Breast epithelium (tissue), 4 donors: ENCODE measurements around the gene SUCO. TPM values are rescaled to one million over a fixed set of nuclear protein-coding genes. Genes with fewer than 3 reads are reported as not detected.

ENCODE experiments used
- DNase-seq, 2 donors: peaks; one replicate each; pipeline ENCODE4 v3.0.0-alpha.2; 2019; ENCODE audit warnings: low spot score in 2 of 2
- H3K27ac ChIP-seq, 2 donors: fragments of 200-600 bp; sonication (generic) in 1 of 2; one replicate each; pipeline ENCODE4 v1.5.1; 2016 to 2019; ENCODE audit warnings: mild to moderate bottlenecking in 1 of 2
- H3K27me3 ChIP-seq, 2 donors: fragments of 200-600 bp; sonication (generic) in 1 of 2; one replicate each; pipeline versions ENCODE4 v1.5.1 to v1.6.0; 2017 to 2019; ENCODE audit warnings: control low read depth in 1 of 2, mild to moderate bottlenecking in 1 of 2
- H3K36me3 ChIP-seq: fragments of 200-600 bp; one replicate; pipeline ENCODE4 v1.5.1; 2019
- H3K4me1 ChIP-seq, 2 donors: fragments of 200-600 bp; sonication (generic); one replicate each; pipeline ENCODE4 v1.5.1; 2016 to 2019; ENCODE audit warnings: control low read depth in 1 of 2
- H3K4me3 ChIP-seq, 3 donors: fragments of 200-600 bp; sonication (generic); 1 replicate in 2 of 3; 2 replicates in 1 of 3; pipeline ENCODE4 v1.5.1; 2016 to 2019; ENCODE audit warnings: mild to moderate bottlenecking in 3 of 3, moderate library complexity in 2 of 3
- H3K9me3 ChIP-seq, 2 donors: fragments of 200-600 bp; sonication (generic) in 1 of 2; one replicate each; pipeline ENCODE4 v1.5.1; 2016 to 2019; ENCODE audit warnings: control low read depth in 1 of 2
- POLR2A ChIP-seq: fragments of 450-650 bp; IDR thresholded peaks from one replicate; pipeline ENCODE4 v1.6.1; 2016; ENCODE audit warnings: antibody characterized with exemption, mild to moderate bottlenecking, moderate library complexity
- POLR2AphosphoS5 ChIP-seq, 3 donors: sonication (generic); formaldehyde crosslinking; IDR thresholded peaks; one replicate each; pipeline ENCODE4 v1.6.1; 2017; ENCODE audit warnings: antibody characterized with exemption in 3 of 3
- intact Hi-C: fragments of 100-400 bp; cut with DNase I; formaldehyde crosslinking; loops from one replicate; pipeline ENCODE4 v1.15.1; 2023; ENCODE audit warnings: low total_unique reads
- total RNA-seq, 3 donors: library from RNA; depleted of rRNA; stranded (reverse); fragments of >200 nt; gene quantifications; one replicate each; pipeline ENCODE4 v1.1.0, GENCODE V29; 2016
- TF ChIP-seq, protein P1 (sequence below), 3 donors: fragments of 450-650 bp; IDR thresholded peaks; one replicate each; pipeline ENCODE4 v1.5.1; 2016 to 2017; ENCODE audit warnings: antibody characterized with exemption in 3 of 3, mild to moderate bottlenecking in 3 of 3, moderate library complexity in 3 of 3

The SUCO gene
- total RNA-seq, 3 donors from 2014 or later, result 29.6 to 70.8 (median 43.9) TPM

GRCh38 chr1:172641492-172641891 is 108.5 kb downstream of the SUCO start:
- no peak for DNase-seq
- Histone ChIP-seq H3K27ac (no peak overlapping the region), H3K4me1 (no peaks in the 10 kb centered on the region), H3K9me3 (no peaks in the 10 kb centered on the region), H3K4me3 (no peak overlapping the region), H3K36me3 (no peaks in the 10 kb centered on the region), H3K27me3 (no peaks in the 10 kb centered on the region)
- TF ChIP-seq POLR2A (no peak), POLR2AphosphoS5 (IDR thresholded peaks at IDR 0.05) (no peak)
- TF ChIP-seq, protein P1, sequence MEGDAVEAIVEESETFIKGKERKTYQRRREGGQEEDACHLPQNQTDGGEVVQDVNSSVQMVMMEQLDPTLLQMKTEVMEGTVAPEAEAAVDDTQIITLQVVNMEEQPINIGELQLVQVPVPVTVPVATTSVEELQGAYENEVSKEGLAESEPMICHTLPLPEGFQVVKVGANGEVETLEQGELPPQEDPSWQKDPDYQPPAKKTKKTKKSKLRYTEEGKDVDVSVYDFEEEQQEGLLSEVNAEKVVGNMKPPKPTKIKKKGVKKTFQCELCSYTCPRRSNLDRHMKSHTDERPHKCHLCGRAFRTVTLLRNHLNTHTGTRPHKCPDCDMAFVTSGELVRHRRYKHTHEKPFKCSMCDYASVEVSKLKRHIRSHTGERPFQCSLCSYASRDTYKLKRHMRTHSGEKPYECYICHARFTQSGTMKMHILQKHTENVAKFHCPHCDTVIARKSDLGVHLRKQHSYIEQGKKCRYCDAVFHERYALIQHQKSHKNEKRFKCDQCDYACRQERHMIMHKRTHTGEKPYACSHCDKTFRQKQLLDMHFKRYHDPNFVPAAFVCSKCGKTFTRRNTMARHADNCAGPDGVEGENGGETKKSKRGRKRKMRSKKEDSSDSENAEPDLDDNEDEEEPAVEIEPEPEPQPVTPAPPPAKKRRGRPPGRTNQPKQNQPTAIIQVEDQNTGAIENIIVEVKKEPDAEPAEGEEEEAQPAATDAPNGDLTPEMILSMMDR (IDR thresholded peaks at IDR 0.05), result no peak
- intact Hi-C loops, result no loop called here

DNA sequence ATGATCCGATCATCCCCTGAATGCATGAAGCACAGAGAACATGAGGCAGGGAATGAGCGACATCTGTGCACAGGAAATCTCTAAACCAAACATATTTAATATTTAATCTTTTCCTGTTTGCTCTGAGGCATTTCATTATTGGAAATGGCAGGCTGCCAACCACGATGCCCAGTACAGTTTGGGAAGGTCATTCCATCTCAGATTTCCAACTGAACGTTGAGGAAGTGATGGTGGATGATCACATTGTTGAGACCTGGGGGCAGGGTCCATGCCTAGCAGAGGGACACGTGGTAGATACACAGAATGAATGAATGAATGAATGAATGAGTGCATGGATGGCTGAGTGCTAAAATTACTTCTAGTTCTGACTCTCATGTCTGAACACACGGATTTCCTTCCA is 110.0 kb downstream of the SUCO start:
- intact Hi-C loops, result no loop called here
- Histone ChIP-seq H3K4me3 (no peak overlapping the region), H3K27me3 (no peaks in the 10 kb centered on the region), H3K9me3 (no peaks in the 10 kb centered on the region), H3K4me1 (no peaks in the 10 kb centered on the region), H3K36me3 (no peaks in the 10 kb centered on the region), H3K27ac (no peak overlapping the region)
- TF ChIP-seq, protein P1 (IDR thresholded peaks at IDR 0.05), result no peak
- no peak for DNase-seq

GRCh38 chr1:172646653-172647052 is 113.7 kb downstream of the SUCO start:
- Histone ChIP-seq H3K27me3 (no peaks in the 10 kb centered on the region), H3K36me3 (no peaks in the 10 kb centered on the region), H3K4me1 (no peaks in the 10 kb centered on the region), H3K4me3 (no peak overlapping the region), H3K27ac (no peak overlapping the region), H3K9me3 (no peaks in the 10 kb centered on the region)
- intact Hi-C loops, result no loop called here
- DNase-seq, result no peak
- TF ChIP-seq POLR2A, result no peak
- TF ChIP-seq, protein P1 (IDR thresholded peaks at IDR 0.05), result no peak
- no peak for TF ChIP-seq POLR2AphosphoS5 (IDR thresholded peaks at IDR 0.05)

DNA sequence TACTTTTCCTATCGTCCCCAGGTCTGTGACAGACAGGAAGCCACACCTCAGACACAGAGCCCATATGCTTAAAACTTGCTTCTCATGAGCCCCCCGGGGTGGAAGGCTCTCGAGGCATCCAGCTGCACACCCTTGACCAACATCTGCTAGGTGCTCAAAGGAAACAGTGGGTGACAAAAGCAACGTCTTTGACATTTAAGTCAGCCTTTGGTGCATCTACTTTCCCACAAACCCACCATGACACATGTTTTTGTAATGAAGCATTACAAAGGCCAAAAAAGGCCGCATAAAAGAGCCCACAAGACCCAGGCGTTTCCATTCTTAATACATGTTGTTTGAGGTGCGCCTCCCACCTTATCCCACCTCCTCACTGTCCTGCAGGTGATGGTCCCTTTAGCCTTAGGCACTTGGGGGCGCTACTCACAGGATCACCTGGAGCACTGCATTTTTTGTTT is 114.2 kb downstream of the SUCO start:
- Histone ChIP-seq H3K4me1 (no peaks in the 10 kb centered on the region), H3K9me3 (no peaks in the 10 kb centered on the region), H3K36me3 (no peaks in the 10 kb centered on the region), H3K4me3 (no peak overlapping the region), H3K27me3 (no peaks in the 10 kb centered on the region), H3K27ac (no peak overlapping the region)
- no peak for DNase-seq
- TF ChIP-seq, protein P1 (IDR thresholded peaks at IDR 0.05), result no peak
- intact Hi-C loops, result no loop called here

DNA sequence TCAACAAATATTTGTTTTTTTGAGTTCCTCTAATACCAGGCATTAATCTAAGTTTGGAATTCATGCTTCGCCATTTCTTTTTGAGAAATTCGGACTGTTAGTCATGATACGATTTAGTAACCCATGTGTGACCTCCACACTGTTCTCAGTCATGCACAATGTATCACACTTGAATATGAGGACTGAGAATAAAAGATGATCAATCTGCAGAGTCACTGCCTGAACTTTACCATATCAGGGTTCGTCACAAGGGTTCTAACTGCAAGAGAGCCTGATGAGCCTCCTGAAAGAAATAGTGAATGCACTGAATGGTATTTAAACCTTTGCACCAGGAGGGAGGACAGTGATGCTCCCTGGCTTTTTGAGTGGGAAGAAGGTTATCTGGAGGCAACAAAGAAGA is 115.0 kb downstream of the SUCO start:
- H3K36me3 ChIP-seq, result no peaks in the 10 kb centered on the region
- no peak overlapping the region for H3K4me3 ChIP-seq
- no peak for DNase-seq
- TF ChIP-seq POLR2AphosphoS5 (IDR thresholded peaks at IDR 0.05) (no peak), POLR2A (no peak)
- TF ChIP-seq, protein P1 (IDR thresholded peaks at IDR 0.05), result no peak
- intact Hi-C loops, result no loop called here
- H3K27me3 ChIP-seq, result no peaks in the 10 kb centered on the region
- H3K27ac ChIP-seq, result no peak overlapping the region
- no peaks in the 10 kb centered on the region for H3K4me1 ChIP-seq
- H3K9me3 ChIP-seq, result no peaks in the 10 kb centered on the region
